Retinal pigment epithelial cell (primary cell): Measurements from ENCODE around the gene ABCA12.

Experiments used
- DNase-seq: peaks from one replicate; pipeline ENCODE4 v3.0.0-alpha.2; 2010; ENCODE audit warnings: low read depth
- H3K4me3 ChIP-seq: 2 replicates; pipeline ENCODE4 v1.5.1; 2011; ENCODE audit warnings: mild to moderate bottlenecking, low read length, control low read depth, moderate library complexity
- TF ChIP-seq, protein P1 (sequence below): conservative IDR thresholded peaks from 2 replicates; pipeline ENCODE4 v1.5.1; 2011; ENCODE audit warnings: low read depth, low read length, control low read depth, inconsistent platforms

Gene ABCA12

DNA sequence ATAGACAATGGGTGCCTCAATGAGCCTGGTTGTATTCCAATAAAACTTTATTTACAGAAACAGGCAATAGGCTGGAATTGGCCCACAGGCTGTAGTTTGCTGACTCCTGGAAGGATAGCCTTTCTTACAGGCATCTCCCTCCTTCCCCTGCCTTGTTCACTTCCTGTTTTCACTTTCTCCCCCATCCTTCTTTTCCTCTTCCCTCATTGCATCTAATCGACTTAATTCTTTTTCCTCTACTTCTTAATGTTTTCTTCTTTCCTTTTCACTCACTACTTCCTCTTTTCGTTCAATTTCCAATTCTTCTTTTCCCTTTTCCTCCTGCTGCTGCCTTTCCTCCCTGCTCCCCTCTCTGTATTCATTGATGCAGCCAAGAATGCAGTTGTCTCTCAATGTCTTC lies 70.0 kb downstream of the ABCA12 start:
- no peak overlapping the region for H3K4me3 ChIP-seq
- TF ChIP-seq, protein P1, sequence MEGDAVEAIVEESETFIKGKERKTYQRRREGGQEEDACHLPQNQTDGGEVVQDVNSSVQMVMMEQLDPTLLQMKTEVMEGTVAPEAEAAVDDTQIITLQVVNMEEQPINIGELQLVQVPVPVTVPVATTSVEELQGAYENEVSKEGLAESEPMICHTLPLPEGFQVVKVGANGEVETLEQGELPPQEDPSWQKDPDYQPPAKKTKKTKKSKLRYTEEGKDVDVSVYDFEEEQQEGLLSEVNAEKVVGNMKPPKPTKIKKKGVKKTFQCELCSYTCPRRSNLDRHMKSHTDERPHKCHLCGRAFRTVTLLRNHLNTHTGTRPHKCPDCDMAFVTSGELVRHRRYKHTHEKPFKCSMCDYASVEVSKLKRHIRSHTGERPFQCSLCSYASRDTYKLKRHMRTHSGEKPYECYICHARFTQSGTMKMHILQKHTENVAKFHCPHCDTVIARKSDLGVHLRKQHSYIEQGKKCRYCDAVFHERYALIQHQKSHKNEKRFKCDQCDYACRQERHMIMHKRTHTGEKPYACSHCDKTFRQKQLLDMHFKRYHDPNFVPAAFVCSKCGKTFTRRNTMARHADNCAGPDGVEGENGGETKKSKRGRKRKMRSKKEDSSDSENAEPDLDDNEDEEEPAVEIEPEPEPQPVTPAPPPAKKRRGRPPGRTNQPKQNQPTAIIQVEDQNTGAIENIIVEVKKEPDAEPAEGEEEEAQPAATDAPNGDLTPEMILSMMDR = no peak
- no peak for DNase-seq

DNA sequence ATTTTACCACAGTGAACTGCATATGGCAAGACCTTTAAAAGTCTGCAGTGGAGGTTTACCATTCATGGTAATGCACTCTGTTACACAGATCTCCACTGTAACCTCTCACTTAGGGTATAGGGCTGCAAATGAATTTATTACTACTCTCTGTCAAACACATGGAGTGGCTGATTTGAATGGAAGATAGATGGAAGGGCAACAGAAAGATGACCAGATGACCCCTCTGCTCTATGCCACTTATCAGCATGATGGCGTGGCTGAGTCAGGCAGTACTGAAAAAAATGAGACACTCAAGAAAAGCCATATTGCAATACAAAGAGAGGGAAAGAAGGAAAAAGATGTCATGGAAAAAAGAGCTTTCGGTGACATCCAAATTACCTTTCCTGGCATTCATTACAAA lies 72.3 kb downstream of the ABCA12 start:
- H3K4me3 ChIP-seq = no peak overlapping the region
- no peak for DNase-seq
- TF ChIP-seq, protein P1 = no peak

DNA sequence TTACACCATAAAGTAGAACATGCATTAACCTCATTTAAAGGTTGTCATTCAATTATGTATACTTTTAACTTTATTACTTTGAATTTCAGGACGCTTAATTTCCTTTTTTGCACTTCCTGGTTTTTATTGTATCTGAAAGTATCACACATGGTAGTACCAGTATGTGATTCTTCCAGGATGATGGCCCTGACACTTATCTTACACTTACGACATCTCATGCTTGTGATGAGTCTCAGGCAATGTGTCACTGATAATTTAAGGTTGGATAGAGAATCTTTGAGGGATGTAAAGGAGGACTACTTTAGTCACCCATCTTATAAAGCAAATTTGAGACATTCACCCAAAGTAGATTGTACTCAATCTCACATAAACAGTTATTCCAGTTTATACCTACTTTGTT lies 74.9 kb downstream of the ABCA12 start:
- H3K4me3 ChIP-seq = no peak overlapping the region
- DNase-seq = no peak
- TF ChIP-seq, protein P1 = no peak

DNA sequence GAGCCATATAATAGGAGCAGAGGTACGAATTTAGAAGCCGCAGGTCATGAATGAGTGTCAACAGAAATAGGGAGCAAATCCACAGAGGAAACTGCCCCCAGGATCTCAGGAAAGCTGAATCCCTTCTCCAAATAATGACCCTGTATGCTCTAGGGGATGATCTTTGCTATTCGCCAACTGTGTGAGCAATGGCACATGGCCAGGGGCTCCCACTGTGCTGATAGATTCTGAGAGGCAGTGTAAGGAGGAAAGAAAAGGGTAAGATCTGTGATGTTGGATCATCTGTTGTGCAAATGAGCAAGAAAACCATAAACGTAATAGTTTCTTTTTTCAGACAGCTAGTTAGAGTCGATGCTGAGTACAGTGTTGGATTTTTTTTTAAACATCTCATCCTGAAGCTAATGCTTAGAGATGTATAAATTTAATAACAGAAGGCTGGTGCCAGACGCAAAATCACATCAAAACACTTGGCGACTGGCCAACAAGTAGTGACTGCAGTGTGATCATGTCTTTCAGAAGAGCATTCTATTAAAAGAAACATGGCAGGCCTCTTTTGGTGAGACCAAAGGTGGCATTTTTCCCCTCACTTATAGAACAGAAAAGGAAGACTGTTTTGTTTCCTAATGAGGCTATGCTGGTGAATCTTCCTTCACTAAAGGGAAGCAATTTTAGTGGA lies 77.4 kb downstream of the ABCA12 start:
- H3K4me3 ChIP-seq = no peak overlapping the region
- no peak for DNase-seq
- TF ChIP-seq, protein P1 = no peak

DNA sequence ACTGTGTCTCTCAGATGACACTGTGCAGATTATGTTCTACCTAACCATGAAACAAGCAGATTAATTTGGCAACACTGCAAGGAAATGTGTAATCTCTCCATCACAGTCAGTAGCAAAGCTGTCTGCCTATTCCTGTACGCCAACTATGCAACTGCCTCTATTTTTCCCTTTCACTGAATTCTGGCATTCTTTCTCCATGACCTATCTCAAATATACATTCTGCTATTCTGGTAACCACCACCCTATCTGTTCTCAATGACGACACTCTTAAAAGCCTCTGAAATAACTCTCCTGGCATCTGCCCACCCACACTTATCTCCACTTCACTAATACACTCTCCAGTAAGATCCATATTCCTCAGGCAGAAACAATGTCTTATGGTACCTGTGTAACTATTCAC lies 78.7 kb downstream of the ABCA12 start:
- DNase-seq = peak; percentile 4
- TF ChIP-seq, protein P1 = no peak
- H3K4me3 ChIP-seq = no peak overlapping the region

DNA sequence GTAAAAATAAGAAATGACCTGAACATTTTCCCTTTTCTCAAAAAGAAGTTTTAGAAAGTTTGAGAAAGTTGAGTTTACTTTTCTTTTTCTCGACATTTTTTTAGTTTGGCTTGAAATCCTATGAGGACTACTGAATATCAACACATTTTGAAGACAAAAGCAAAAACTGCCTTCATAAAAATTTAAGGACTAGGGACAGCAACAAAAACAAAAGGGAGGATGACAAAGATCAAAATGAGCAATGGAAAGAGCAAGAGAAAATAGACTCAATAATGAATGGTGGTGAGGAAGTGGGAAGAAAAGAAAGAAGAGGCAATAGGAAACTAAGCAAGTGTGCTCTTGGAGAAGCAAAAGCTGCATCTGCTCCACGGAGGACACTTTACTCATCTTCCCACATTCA lies 82.5 kb downstream of the ABCA12 start:
- no peak overlapping the region for H3K4me3 ChIP-seq
- TF ChIP-seq, protein P1 = no peak
- no peak for DNase-seq

DNA sequence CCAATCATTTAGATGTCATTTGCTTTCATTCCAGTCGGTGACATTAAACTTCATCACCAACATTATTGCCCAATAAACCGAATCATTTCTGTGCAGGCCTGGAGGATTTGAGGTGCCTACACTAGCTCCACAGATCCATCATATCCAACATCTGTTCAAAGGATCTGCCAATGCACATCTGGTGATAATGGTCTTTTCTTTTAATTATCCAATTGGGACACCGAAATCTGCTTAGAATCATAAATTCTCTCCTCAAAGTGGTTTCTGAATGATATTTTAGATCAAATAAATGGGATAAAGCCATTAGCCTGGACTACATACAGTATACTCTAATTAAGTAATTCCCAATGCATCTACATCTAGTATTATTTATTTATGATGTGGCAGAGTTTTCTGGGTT lies 85.6 kb downstream of the ABCA12 start:
- DNase-seq = no peak
- TF ChIP-seq, protein P1 = no peak
- no peak overlapping the region for H3K4me3 ChIP-seq
